GM23338 (cell line): ENCODE results near the gene NT5DC2. TPM values are rescaled to one million over a fixed set of nuclear protein-coding genes. Genes with fewer than 3 reads are reported as not detected.

Experiments used
- ATAC-seq: fragments of 200-7000 bp; cut with Tn5 transposase; 3 replicates; pipeline ENCODE4 v1.9.1; 2020
- DNase-seq: peaks from one replicate; pipeline ENCODE4 v3.0.0-alpha.2; 2015; ENCODE audit warnings: low spot score
- H2AFZ ChIP-seq: fragments of 200-600 bp; sonication (generic); 2 replicates; pipeline ENCODE4 v1.8.0; 2016; ENCODE audit warnings: antibody characterized with exemption, mild to moderate bottlenecking, moderate library complexity
- H3F3A ChIP-seq: fragments of 200-600 bp; sonication (generic); replicated peaks from 2 replicates; pipeline ENCODE4 v1.8.0; 2017; ENCODE audit warnings: antibody characterized with exemption, mixed run types, low read depth
- H3K27ac ChIP-seq: fragments of 200-600 bp; sonication (generic); 2 replicates; pipeline ENCODE4 v1.6.1; 2016; ENCODE audit warnings: low read depth
- H3K27me3 ChIP-seq: fragments of 200-600 bp; sonication (generic); 2 replicates; pipeline ENCODE4 v1.8.0; 2016; ENCODE audit warnings: mild to moderate bottlenecking, mixed run types, moderate library complexity; ENCODE audit not compliant: insufficient read depth
- H3K36me3 ChIP-seq: fragments of 200-600 bp; sonication (generic); 2 replicates; pipeline ENCODE4 v1.8.0; 2016; ENCODE audit warnings: mild to moderate bottlenecking; ENCODE audit not compliant: insufficient read depth
- H3K4me1 ChIP-seq: fragments of 200-600 bp; sonication (generic); 2 replicates; pipeline ENCODE4 v1.8.0; 2016; ENCODE audit warnings: mild to moderate bottlenecking, moderate library complexity; ENCODE audit not compliant: insufficient read depth
- H3K4me2 ChIP-seq: fragments of 200-600 bp; sonication (generic); 2 replicates; pipeline ENCODE4 v1.7.1; 2017; ENCODE audit warnings: mixed run types
- H3K4me3 ChIP-seq: fragments of 200-600 bp; sonication (generic); 2 replicates; pipeline ENCODE4 v1.6.1; 2016; ENCODE audit warnings: mixed run types
- H3K79me2 ChIP-seq: fragments of 200-600 bp; sonication (generic); replicated peaks from 2 replicates; pipeline ENCODE4 v1.8.0; 2017; ENCODE audit warnings: mild to moderate bottlenecking; ENCODE audit not compliant: insufficient read depth
- H3K9me2 ChIP-seq: fragments of 200-600 bp; sonication (generic); 2 replicates; pipeline ENCODE4 v1.8.0; 2017; ENCODE audit not compliant: insufficient read depth
- H4K20me1 ChIP-seq: fragments of 200-600 bp; sonication (generic); replicated peaks from 2 replicates; pipeline ENCODE4 v1.8.0; 2017; ENCODE audit warnings: mild to moderate bottlenecking; ENCODE audit not compliant: insufficient read depth
- H3K27ac Mint-ChIP-seq: 2 replicates; pipeline ENCODE4 v1.8.0; 2020; ENCODE audit warnings: inconsistent platforms, mild to moderate bottlenecking, moderate library complexity, mixed read lengths
- H3K27me3 Mint-ChIP-seq: 3 replicates; pipeline ENCODE4 v1.8.0; 2022; ENCODE audit warnings: low read depth, mild to moderate bottlenecking, moderate library complexity, mixed read lengths, inconsistent platforms; ENCODE audit not compliant: insufficient read depth, poor library complexity
- H3K36me3 Mint-ChIP-seq: 3 replicates; pipeline ENCODE4 v1.8.0; 2021; ENCODE audit warnings: low read depth, mild to moderate bottlenecking, inconsistent platforms, moderate library complexity, mixed read lengths
- H3K4me1 Mint-ChIP-seq: 3 replicates; pipeline ENCODE4 v1.8.0; 2020; ENCODE audit warnings: mild to moderate bottlenecking, inconsistent platforms, mixed read lengths
- H3K4me3 Mint-ChIP-seq: 3 replicates; pipeline ENCODE4 v1.8.0; 2021; ENCODE audit warnings: moderate library complexity, mild to moderate bottlenecking, inconsistent platforms, mixed read lengths
- H3K9me3 Mint-ChIP-seq: 3 replicates; pipeline ENCODE4 v1.8.0; 2020; ENCODE audit warnings: moderate library complexity, mild to moderate bottlenecking, inconsistent platforms, mixed read lengths
- CREB1 ChIP-seq: fragments of 250-450 bp; sonication (Bioruptor Pico); IDR thresholded peaks from 2 replicates; pipeline ENCODE4 v1.5.0; 2020; ENCODE audit warnings: low read depth, mild to moderate bottlenecking, moderate library complexity
- CTCF ChIP-seq, 2 experiments: fragments of 200-600 bp in 1 of 2; sonication (generic) in 1 of 2; conservative IDR thresholded peaks; 2 replicates each; pipeline versions ENCODE4 v1.5.1 to v1.6.1; 2016 to 2017; ENCODE audit warnings: antibody characterized with exemption in 2 of 2, low read depth in 2 of 2, mild to moderate bottlenecking in 2 of 2, moderate library complexity in 1 of 2
- ETS1 ChIP-seq: IDR thresholded peaks from 2 replicates; pipeline ENCODE4 v1.6.1; 2016; ENCODE audit warnings: antibody characterized with exemption
- EZH2phosphoT487 ChIP-seq: fragments of 200-600 bp; sonication (generic); IDR thresholded peaks from one replicate; pipeline ENCODE4 v1.8.1; 2018; ENCODE audit warnings: antibody characterized with exemption; ENCODE audit not compliant: unreplicated experiment
- JUNB ChIP-seq: IDR thresholded peaks from one replicate; pipeline ENCODE4 v1.6.1; 2016; ENCODE audit warnings: antibody characterized with exemption; ENCODE audit not compliant: unreplicated experiment
- NANOG ChIP-seq: IDR thresholded peaks from 2 replicates; pipeline ENCODE4 v1.6.1; 2016; ENCODE audit warnings: antibody characterized with exemption, borderline replicate concordance
- POLR2AphosphoS5 ChIP-seq: IDR thresholded peaks from 2 replicates; pipeline ENCODE4 v1.6.1; 2016; ENCODE audit warnings: antibody characterized with exemption, low read depth
- REST ChIP-seq: IDR thresholded peaks from one replicate; pipeline ENCODE4 v1.6.1; 2018; ENCODE audit warnings: antibody characterized with exemption; ENCODE audit not compliant: unreplicated experiment
- ZNF114 ChIP-seq: fragments of 250-450 bp; sonication (Bioruptor Pico); IDR thresholded peaks from 2 replicates; pipeline ENCODE4 v1.5.0; 2020; ENCODE audit warnings: mild to moderate bottlenecking, moderate library complexity
- ZNF331 ChIP-seq: fragments of 250-450 bp; sonication (Bioruptor Pico); IDR thresholded peaks from 2 replicates; pipeline ENCODE4 v1.5.0; 2020; ENCODE audit warnings: low read depth, mild to moderate bottlenecking, moderate library complexity
- polyA plus RNA-seq: library from polyadenylated mRNA; unstranded; fragments of >200 nt; fragmentation: Nextera tagmentation; extraction: Ambion mirVana; gene quantifications from 2 replicates; pipeline ENCODE4 v1.2.1, GENCODE V29; 2016
- total RNA-seq: library from RNA; depleted of rRNA; stranded (reverse); fragments of >200 nt; shearing (Covaris generic); gene quantifications from 2 replicates; pipeline ENCODE4 v1.2.3, GENCODE V29; 2014

The NT5DC2 gene
- total and polyA plus RNA-seq, 2 experiments from 2014 or later: 269 to 324 TPM

GRCh38 chr3:52574056-52574965 is 40.7 kb upstream of the NT5DC2 start:
- ATAC-seq (no peak), DNase-seq (no peak)
- Histone ChIP-seq H2AFZ (no peak overlapping the region), H3K79me2 (no peaks in the 10 kb centered on the region), H3F3A (no peaks in the 10 kb centered on the region), H3K4me3 (no peak overlapping the region), H3K4me1 (no peaks in the 10 kb centered on the region), H3K9me2 (no peaks in the 10 kb centered on the region), H3K36me3 (peaks cover 14% of the 10 kb centered on the region; the same call in 1 of the 2 replicates), H3K27ac (no peak overlapping the region), H3K4me2 (no peak overlapping the region), H4K20me1 (peaks cover 6% of the 10 kb centered on the region; the same call in 1 of the 2 replicates), H3K27me3 (no peaks in the 10 kb centered on the region)
- H3K4me3 Mint-ChIP-seq: no peak overlapping the region
- no peaks in the 10 kb centered on the region for H3K4me1 Mint-ChIP-seq
- no peaks in the 10 kb centered on the region for H3K9me3 Mint-ChIP-seq
- H3K27ac Mint-ChIP-seq: no peak overlapping the region
- peaks cover 12% of the 10 kb centered on the region; the same call in 2 of the 3 replicates for H3K36me3 Mint-ChIP-seq
- H3K27me3 Mint-ChIP-seq: peaks cover 6% of the 10 kb centered on the region
- TF ChIP-seq JUNB (no peak), ZNF114 (CRISPR knock-in tag) (no peak), CREB1 (CRISPR knock-in tag) (no peak), EZH2phosphoT487 (no peak), CTCF (conservative IDR thresholded peaks at IDR 0.05; ENCODE audit: low read depth in 2 of 2) (no peak), ETS1 (no peak), NANOG (no peak), ZNF331 (no peak), POLR2AphosphoS5 (no peak), REST (no peak)
